DLD1 (cell line): ENCODE results near the gene AGRN.
"Not testable (repeated sequence)": the region's sequence is repeated elsewhere in the genome, so short reads cannot be mapped to it uniquely, and the experiment has no call there.

Experiments used
- in situ Hi-C: cut with HindIII; loops from 2 replicates; pipeline ENCODE4 v1.10.0; 2017; ENCODE audit warnings: low sequenced_read_pairs

The AGRN gene

DNA sequence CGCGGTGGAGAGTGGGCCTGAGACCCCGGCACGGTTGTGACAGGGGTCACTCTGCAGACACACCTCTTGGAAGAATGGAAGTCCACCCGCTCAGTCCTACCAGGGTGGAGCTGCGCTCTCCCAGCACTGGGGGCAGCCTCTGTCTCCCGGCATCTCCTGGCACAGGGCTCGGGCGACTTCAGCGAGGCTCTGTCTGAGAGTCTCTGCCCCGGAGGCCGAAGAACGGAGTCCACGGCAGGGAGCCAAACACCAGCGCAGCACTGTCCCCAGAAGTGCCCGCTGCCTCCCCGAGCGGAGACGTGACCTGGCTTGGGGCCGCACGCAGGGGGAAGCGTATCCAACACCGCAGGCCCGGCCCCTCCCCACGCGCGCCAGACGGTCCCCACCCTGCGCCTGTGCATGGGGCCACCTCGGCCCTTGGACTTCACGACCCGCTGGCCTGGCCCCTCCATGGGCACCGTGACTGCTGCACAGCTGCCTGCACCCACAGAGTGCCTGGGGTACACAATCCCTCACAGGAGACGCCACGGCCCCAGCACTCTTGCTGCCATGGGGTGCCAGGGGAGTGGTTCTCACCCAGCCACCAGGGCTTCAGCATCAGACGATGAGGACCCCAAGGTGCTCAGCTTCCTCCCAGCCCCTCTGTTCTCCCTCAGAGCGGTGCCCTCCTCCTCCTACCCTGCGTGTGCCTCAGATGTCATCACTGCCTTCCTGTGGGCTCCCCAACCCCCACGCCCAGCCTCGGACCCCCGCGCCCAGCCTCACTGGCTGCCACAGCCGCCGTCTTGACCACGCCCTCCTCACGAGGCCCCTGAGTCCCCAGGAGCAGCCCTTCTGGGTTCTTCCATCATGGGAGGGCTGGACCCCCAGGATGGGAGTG is 69.1 kb downstream of the AGRN start:
- in situ Hi-C loops, result no loop called here

DNA sequence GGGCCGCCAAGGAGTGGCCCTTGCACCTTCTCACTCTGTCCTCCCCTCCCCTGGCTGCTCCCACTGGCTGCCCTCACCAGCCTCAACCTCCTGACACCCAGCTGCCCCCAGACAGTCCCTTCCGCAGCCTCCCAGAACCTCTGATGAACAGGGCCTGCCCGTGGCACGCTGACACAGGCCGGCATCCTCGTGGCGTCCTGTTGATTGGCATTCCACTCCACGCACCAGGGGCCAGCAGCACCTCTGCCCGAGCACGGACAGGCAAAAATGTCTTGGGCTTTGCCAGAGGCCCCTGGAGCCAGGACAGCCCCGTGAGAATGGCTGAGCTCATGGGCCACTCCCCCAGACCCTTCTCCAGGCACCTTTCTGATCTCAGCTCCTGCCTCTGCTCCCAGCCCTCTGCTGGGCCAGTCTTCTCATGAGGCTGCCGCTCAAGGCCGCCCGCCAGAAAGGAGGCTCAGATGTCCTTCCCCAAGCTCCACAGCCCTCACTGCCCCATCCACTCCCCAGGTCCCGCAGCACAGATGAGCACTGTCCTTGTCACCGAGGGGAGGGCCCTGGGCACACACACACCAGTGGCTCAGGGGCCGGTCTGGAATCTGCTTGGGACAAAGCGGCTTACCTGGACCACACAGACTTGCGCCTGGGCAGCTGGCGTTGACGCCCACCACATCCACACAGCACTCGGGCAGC is 70.0 kb downstream of the AGRN start:
- in situ Hi-C loops, result no loop called here

DNA sequence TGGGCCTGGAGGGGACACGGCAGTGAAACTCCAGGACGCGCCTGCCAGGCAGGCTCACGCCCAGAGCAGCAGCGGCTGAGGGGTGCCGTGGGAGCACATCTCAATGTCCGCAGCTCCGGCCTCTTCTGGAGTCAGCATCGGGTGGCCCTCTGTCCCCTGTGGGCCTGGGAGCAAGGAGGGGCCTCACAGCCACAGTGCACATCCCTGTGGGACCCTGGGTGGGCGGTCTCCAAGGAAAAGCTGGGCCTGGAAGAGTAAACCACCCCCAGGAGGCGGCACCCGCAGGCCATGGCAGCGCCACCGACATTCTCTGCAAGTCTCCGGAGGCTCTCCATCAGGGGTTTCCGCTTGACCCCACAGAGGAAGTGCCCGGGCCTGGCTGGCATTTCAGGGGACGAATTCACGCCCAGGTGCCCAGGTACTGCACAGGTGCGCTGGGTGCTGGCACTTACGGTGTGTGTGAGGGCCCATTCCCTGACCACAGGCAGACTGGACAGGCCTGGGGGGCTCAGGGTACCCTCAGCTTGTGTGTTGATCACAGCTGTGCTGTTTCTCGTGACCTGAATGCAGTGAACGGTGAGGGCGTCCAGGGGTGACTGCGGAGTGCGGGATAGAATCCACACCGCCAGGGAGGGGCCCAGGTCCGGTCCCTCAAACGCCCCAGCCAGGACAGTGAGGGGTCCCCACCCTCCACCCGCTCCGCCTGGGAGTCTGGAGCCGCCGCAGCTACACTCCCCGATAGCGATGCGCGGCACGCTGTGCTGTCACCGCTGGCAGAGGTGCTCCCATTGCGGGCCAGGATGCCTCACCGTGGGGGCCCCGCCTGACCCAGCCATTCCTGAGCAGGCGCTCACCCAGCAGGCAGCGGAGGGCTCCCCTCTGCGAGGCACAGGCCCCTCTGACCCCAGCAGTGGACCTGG is 70.8 kb downstream of the AGRN start:
- in situ Hi-C loops, result no loop called here

DNA sequence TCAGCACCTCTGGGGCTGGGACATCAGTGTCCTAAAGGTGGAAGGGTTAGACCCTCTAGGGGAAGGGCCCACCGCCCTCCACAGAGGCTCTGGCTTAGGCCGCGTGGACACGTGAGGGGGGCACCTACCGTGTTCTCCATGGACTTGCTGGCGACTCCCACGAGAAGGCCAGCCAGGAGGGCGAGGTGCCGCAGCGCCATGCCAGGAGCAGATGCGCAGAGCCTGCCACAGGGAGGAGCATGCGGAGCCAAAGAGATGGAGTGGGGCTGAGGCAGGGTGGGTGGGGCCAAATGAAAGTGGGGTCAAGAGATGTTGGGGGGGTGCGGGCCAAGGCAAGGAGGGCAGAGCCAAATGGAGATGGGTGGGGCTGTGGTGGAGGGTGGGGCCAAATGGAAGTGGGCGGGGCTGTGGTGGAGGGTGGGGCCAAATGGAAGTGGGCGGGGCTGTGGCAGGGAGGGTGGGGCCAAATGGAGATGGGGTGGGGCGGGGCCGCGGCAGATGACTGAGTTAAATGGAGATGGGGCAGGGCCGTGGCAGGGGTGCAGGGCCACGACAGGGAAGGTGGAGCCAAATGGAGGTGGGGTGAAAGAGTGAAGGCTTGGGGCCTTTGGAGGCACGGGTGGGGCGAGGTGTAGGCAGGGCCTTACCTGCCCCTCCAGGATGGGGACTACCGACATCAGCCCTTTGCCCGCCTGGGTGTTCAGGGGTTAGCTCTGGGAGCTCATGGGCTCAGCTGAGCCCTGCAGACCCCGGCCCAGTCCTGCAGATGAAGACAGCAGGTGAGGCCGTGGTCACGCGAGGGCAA is 71.6 kb downstream of the AGRN start:
- in situ Hi-C loops, result no loop called here

DNA sequence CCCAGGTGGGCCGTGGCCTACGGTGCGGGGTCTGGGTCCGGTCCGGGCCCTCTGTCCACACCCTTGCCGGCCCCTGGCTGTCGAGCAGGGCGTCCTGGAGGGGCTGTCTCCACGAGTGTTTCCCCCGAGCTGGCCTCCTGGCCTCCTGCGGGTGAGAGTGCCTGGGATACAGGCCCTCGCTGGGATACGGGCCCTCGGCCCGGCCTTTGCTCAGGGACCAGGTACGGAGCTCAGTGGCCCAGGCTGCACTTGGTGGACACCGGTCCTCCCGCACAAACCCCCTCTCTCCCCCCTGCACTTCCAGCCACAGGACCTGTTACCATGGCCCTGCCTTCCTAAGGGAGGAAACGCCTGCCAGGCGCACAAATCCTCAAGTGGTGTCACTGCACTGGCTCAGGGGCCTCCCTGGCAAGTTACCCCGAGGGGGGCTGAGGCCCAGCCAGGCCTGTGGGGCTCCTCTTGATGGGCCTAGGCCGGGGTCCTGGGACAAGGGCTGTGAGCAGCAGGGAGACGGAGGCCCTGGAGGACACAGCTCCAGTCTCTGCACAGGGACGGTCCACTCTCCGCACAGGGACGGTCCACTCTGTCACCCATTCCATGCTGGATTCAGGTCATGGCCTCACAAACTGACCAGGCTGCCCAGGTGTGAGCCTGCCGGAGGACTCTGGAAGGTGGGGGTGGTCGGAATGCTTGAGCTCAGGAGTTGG is 72.4 kb downstream of the AGRN start:
- in situ Hi-C loops, result no loop called here

DNA sequence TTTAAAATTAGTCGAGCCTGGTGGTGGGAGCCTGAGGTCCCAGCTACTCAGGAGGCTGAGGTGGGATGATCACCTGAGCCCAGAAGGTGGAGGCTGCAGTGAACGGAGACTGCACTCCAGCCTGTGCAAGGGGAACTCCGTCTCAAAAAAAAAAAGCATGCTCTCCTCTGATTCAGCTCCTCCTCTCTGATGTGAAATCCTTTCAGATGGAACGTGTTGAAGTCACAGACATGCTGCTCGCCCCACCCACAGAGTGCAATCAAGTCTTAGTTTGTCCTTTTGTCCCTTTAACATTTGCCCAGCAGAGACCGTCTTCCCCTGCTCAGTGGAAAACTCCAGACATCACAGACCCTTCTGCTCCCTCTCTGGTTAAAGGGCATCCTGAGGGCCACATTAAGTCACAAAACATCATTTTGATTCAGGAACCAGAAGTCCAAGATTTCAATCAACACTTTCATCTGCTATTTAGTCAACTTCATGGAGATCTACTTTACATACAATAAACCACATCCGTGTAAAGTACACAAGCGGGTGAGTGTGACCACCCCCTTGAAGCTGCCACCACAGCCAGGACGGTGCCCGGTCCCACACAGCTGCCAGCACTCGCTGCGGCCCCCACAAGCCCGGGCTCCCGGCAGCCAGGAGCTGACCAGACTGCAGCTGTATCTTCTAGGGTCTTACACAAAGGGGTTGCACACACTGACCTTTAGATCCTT is 73.1 kb downstream of the AGRN start:
- in situ Hi-C loops, result no loop called here

DNA sequence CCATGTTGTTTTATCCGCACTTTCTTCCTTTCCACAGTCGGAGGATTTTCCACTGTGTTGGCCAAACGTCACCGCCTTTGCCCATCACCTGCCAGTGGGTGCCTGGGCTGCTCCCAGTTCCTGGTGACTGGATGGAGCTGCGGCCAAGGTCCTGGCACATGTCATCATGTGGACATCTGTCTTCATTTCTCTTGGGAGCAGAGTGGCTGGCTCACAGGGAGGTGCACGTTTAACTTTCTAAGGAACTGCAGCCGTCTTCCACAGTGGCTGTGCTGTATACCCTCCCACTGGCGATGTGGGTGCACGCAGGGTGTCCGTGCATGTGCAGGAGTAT is 73.7 kb downstream of the AGRN start:
- in situ Hi-C loops, result no loop called here

DNA sequence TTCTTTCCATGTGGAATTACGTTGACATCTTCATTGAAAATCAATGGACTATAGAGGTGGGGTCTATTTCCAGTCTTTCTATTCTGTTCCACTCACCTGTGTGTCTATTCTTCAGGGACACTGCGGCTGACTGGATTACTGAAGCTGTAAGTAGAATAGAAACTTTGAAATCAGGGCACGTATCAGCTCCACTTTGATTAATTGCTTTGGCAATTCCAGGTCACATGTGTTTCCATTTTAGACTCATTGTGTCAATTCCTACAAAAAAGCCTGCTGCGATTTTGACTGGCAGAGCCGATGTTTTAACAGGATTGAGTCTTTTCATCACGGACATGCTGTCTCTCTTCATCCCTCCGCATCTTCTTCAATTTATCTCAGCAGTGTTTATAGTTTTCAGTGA is 75.1 kb downstream of the AGRN start:
- in situ Hi-C loops, result no loop called here

DNA sequence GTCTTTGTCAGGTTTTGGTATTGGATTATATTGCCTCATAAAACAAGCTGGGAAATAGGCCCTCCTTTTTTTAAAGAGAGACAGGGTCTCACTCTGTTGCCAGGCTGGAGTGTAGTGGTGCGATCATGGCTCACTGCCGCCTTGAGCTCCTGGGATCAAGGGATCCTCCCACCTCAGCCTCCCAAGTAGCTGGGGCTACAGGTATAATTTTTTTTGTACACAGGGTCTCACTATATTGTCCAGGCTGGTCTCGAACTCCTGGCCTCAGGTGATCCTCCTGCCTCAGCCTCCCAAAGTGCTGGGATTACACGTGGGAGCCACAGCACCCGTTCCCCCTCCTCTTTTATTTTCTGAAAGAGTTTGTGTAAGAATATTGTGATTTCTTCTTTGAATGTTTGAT is 76.2 kb downstream of the AGRN start:
- in situ Hi-C loops, result not testable (repeated sequence)

DNA sequence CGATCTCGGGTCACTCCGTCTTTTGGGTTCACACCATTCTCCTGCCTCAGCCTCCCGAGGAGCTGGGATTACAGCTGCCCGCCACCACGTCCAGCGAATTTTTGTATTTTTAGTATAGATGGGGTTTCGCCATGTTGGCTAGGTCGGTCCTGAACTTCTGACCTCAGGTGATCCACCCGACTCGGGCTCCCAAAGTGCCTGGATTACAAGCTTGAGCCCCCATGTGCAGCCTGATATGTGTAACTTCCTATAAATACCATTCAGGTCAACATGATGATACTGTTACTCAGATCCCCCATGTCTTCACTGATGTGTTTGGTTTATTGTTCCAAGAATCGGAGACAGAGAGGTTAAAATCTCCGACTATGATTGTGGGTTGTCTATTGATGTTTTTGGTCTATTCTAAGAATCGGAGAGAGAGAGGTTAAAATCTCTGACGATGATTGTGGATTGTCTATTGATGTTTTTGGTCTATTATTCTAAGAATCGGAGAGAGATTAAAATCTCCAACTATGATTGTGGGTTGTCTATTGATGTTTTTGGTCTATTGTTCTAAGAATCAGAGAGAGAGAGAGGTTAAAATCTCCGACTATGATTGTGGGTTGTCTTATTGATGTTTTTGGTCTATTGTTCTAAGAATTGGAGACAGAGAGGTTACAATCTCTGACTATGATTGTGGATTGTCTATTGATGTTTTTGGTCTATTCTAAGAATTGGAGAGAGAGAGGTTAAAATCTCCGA is 78.9 kb downstream of the AGRN start:
- in situ Hi-C loops, result no loop called here

DNA sequence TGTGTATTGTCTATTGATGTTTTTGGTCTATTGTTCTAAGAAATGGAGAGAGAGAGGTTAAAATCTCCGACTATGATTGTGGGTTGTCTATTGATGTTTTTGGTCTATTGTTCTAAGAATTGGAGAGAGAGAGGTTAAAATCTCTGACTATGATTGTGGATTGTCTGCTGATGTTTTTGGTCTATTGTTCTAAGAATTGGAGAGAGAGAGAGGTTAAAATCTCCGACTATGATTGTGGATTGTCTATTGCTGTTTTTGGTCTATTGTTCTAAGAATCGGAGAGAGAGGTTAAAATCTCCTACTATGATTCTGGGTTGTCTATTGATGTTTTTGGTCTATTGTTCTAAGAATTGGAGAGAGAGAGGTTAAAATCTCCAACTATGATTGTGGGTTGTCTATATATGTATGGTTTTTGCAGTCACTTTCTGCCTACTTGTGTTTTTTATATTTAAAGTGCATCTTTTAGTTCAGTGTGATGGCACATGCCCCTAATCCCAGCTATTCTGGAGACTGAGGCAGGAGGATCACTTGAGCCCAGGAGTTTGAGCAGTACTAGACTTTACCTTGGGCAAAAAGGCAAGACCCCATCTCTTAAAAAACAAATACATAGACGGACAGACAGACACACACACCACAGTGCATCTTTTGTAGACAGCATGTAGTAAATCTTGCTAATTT is 79.7 kb downstream of the AGRN start:
- in situ Hi-C loops, result no loop called here

DNA sequence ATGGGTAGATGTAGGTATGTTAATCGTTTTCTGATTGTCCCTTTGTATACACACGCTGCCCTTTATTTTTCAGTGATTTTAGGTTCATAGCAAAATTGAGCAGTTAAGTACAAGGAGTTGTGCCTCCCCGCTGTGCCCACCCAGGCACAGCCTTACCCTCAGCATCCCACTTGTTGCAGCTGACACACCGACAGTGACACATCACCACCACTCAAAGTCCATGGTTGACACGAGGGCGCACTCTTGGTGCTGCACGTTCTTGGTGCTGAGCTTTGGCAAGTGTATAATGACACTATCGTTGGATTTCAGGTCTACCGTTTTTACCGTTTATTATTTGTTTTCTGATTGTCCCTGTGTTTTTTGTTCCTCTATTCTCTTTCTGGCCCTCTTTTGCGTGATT is 80.4 kb downstream of the AGRN start:
- in situ Hi-C loops, result no loop called here

DNA sequence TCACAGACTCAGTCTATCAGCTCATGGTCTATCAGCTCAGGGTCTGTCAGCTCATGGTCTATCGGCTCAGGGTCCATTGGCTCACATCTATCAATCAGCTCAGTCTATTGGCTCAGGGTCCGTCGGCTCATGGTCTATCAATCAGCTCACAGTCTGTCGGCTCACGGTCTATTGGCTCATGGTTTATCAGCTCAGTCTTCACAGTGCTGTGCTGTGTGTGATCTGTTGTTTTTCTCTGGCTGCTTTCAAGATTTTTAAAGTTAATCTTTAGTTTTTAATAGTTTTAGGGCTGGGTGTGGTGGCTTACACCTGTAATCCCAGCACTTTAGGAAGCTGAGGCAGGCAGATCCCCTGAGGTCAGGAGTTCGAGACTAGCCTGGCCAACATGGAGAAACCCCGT is 81.6 kb downstream of the AGRN start:
- in situ Hi-C loops, result no loop called here

DNA sequence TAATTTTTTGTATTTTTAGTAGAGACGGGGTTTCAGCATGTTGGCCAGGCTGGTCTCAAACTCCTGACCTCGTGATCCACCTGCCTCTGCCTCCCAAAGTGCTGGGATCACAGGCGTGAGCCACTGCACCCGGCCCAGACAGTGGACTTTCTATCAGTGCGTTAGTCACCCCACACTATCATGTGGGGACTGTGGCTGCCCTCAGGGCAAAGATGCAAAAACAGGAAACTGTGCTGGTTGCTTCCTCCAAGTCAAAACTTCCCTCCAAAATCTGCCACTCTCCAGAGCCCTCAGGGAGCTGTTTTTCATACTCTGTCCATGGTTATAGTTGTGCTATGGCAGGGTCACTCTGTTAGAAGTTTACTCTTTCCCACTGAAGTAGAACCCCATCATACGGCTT is 84.2 kb downstream of the AGRN start:
- in situ Hi-C loops, result not testable (repeated sequence)
